Muscle of back (tissue), 13 donors: ENCODE results near the gene TGIF2LY. TPM values are rescaled to one million over a fixed set of nuclear protein-coding genes. Genes with fewer than 3 reads are reported as not detected.
"Not testable (repeated sequence)": the region's sequence is repeated elsewhere in the genome, so short reads cannot be mapped to it uniquely, and the experiment has no call there.

Experiments used
- DNase-seq, 3 donors: peaks; one replicate each; pipeline versions ENCODE4 v3.0.0 to v3.0.0-alpha.2; 2013
- long read RNA-seq, 9 donors: transcript quantifications; one replicate each; lab custom pipeline, GENCODE V29; 2026
- polyA plus RNA-seq, 10 donors: library from polyadenylated mRNA; unstranded; fragments of 120-200 nt; gene quantifications; one replicate each; pipeline ENCODE4 v1.2.1, GENCODE V29; 2013; ENCODE audit not compliant: insufficient read length in 10 of 10

Gene TGIF2LY
- not detected for polyA plus RNA-seq
- long read RNA-seq, donor 1, result 0 reads
- long read RNA-seq, donor 2, result 0 reads
- long read RNA-seq, donor 3, result 0 reads
- long read RNA-seq, donor 4, result 0 reads
- long read RNA-seq, donor 5, result 0 reads
- long read RNA-seq, donor 6, result 0 reads
- long read RNA-seq, donor 7, result 0 reads
- long read RNA-seq, donor 8, result 0 reads
- long read RNA-seq, donor 9, result 0 reads

DNA sequence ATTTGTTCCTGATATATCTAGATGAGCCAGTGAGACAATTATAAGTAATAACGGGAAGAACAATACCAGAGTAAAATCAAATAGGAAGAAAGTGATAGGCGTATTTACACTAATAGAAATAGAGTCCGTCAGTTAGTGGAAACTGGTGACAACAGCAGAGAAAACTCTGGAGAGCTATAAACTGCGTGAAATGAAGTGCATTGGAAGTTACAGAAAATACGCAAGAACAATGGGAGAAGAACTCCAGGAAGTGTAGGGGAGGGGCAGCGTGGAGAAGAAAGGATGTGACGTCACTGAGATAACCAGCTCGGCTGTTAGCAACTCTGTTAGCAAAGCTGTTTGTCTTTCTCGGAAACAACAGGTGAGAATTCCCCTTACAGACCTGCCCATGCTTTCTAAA, at the start of gene TGIF2LY:
TGIF2LY (plus strand) TSS at position 301 of the 400 bp plus-strand sequence. CDS start 178 bp downstream, outside the sequence.
- DNase-seq, result not testable (repeated sequence)
